Tibial artery (tissue), 4 donors: ENCODE data around the gene CDK18.

ENCODE experiments used
- DNase-seq, 2 donors: peaks; one replicate each; pipeline ENCODE4 v3.0.0-alpha.2; 2019
- H3K27ac ChIP-seq, 2 donors: fragments of 200-600 bp; sonication (generic) in 1 of 2; 1 replicate in 1 of 2; 2 replicates in 1 of 2; pipeline ENCODE4 v1.5.1; 2018 to 2019; ENCODE audit warnings: mild to moderate bottlenecking in 1 of 2
- H3K27me3 ChIP-seq, 2 donors: fragments of 200-600 bp; sonication (generic) in 1 of 2; one replicate each; pipeline versions ENCODE4 v1.5.1 to v1.6.0; 2016 to 2019
- H3K36me3 ChIP-seq, 3 donors: fragments of 200-600 bp; sonication (generic) in 2 of 3; one replicate each; pipeline ENCODE4 v1.5.1; 2016 to 2019; ENCODE audit warnings: mild to moderate bottlenecking in 2 of 3
- H3K4me1 ChIP-seq, 4 donors: fragments of 200-600 bp; sonication (generic) in 2 of 4; 1 replicate in 3 of 4; 2 replicates in 1 of 4; pipeline ENCODE4 v1.5.1; 2016 to 2019
- H3K4me3 ChIP-seq, 2 donors: fragments of 200-600 bp; sonication (generic) in 1 of 2; 1 replicate in 1 of 2; 2 replicates in 1 of 2; pipeline ENCODE4 v1.5.1; 2018 to 2019; ENCODE audit warnings: mild to moderate bottlenecking in 2 of 2
- H3K9me3 ChIP-seq, 3 donors: fragments of 200-600 bp; sonication (generic) in 1 of 3; one replicate each; pipeline ENCODE4 v1.5.1; 2016 to 2019
- CTCF ChIP-seq, 2 experiments: fragments of 200-600 bp in 1 of 2; fragments of 450-650 bp in 1 of 2; IDR thresholded peaks; one replicate each; pipeline ENCODE4 v1.5.1; 2017 to 2019; ENCODE audit warnings: antibody characterized with exemption in 2 of 2, mild to moderate bottlenecking in 1 of 2, moderate library complexity in 1 of 2
- intact Hi-C: fragments of 100-400 bp; cut with DNase I; formaldehyde crosslinking; loops from one replicate; pipeline ENCODE4 v1.15.0; 2023; ENCODE audit warnings: low total_unique reads

CDK18 gene

GRCh38 chr1:205546541-205546940 lies 42.1 kb downstream of the CDK18 start:
- Histone ChIP-seq H3K36me3 (no peaks in the 10 kb centered on the region), H3K4me1 (peaks cover 0 to 17% (median 12%) of the 10 kb centered on the region in 4 donors), H3K27ac (no peak overlapping the region), H3K4me3 (no peak overlapping the region), H3K9me3 (no peaks in the 10 kb centered on the region), H3K27me3 (peaks cover 0 to 13% of the 10 kb centered on the region in 2 donors)
- intact Hi-C loops: no loop called here
- TF ChIP-seq CTCF (IDR thresholded peaks at IDR 0.05): no peak
- no peak for DNase-seq

GRCh38 chr1:205547936-205548827 lies 43.7 kb downstream of the CDK18 start:
- H3K27me3 ChIP-seq: peaks cover 0 to 24% of the 10 kb centered on the region in 2 donors
- no peak overlapping the region for H3K27ac ChIP-seq
- H3K4me1 ChIP-seq: peaks cover 0 to 13% (median 8%) of the 10 kb centered on the region in 4 donors
- no peak for TF ChIP-seq CTCF (IDR thresholded peaks at IDR 0.05)
- no peaks in the 10 kb centered on the region for H3K36me3 ChIP-seq
- peak in 1 of 2 donors; percentile 52 for DNase-seq
- no peak overlapping the region for H3K4me3 ChIP-seq
- intact Hi-C loops: no loop called here
- H3K9me3 ChIP-seq: no peaks in the 10 kb centered on the region

DNA sequence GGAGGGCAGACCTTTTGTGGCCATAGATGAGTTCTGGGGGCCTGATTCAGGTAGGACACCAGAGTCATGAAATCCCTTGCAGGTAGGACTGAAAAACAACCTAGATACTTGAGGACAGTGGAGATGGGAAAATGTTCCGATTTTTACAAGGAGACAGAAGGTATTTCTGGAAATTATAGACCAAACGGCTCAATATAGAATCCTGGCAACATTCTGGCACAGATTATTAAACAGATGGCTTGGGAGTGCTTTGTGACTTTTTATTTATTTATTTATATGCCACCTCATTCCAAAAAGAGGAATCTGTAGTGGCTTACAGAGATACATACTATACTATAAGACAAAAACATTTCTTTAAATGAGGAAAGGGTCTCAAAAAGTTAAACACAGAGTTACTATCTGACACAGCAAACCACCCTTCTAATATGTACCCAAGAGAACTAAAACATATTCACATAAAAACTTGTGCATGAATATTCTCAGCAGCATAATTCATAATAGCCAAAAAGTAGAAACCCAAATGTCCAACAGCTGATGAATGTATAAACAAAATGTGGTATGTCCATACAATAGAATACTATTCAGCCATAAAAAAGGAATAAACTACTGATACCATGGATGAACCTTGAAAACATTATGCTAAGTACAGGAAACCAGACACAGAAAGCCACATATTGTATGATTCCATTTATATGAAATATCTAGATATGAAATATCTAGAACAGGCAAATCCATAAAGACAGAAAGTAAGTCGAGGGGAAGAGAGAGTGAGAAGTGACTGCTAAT lies 49.8 kb downstream of the CDK18 start:
- peaks cover 0 to 11% (median 0%) of the 10 kb centered on the region in 3 donors for H3K9me3 ChIP-seq
- no peaks in the 10 kb centered on the region for H3K36me3 ChIP-seq
- DNase-seq: no peak
- intact Hi-C loops: no loop called here
- H3K4me3 ChIP-seq: no peak overlapping the region
- TF ChIP-seq CTCF (IDR thresholded peaks at IDR 0.05): no peak
- peaks cover 0 to 53% of the 10 kb centered on the region in 2 donors for H3K27me3 ChIP-seq
- no peaks in the 10 kb centered on the region for H3K4me1 ChIP-seq
- no peak overlapping the region for H3K27ac ChIP-seq

DNA sequence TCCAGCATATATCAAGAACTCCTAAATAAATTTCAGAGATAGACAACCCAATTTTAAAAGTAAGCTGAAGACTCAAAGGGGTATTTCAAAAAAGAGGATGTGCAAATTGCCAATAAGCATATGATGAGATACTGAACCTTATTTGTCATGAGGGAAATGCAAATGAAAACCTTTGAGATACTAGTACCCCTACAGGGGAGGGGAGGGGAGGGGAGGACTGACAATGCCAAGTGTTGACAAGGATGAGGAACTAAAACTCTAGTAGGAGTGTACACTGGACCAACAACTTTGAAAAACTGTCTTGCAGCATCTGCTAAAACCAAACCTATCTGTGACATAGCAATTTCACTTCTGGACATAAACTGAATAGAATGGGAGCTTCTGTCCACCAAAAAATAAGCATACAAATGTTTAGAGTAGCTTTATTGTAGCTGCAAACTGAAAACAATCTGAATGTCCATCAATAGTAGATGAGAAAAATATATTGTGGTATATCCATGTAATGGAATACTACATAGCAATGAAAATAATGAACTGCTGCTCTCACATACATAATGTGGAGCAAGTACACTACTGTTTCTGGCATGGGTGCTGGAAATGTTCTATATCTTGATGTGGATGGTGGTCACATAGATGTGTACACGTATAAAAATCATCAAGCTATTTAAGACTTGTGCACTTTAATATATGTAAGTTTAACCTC lies 57.2 kb downstream of the CDK18 start:
- DNase-seq: no peak
- TF ChIP-seq CTCF (IDR thresholded peaks at IDR 0.05): no peak
- H3K9me3 ChIP-seq: peaks cover 5 to 22% (median 16%) of the 10 kb centered on the region in 3 donors
- no peak overlapping the region for H3K27ac ChIP-seq
- intact Hi-C loops: no loop called here
- no peaks in the 10 kb centered on the region for H3K36me3 ChIP-seq
- no peaks in the 10 kb centered on the region for H3K4me1 ChIP-seq
- H3K27me3 ChIP-seq: peaks cover 0 to 27% of the 10 kb centered on the region in 2 donors
- no peak overlapping the region for H3K4me3 ChIP-seq

DNA sequence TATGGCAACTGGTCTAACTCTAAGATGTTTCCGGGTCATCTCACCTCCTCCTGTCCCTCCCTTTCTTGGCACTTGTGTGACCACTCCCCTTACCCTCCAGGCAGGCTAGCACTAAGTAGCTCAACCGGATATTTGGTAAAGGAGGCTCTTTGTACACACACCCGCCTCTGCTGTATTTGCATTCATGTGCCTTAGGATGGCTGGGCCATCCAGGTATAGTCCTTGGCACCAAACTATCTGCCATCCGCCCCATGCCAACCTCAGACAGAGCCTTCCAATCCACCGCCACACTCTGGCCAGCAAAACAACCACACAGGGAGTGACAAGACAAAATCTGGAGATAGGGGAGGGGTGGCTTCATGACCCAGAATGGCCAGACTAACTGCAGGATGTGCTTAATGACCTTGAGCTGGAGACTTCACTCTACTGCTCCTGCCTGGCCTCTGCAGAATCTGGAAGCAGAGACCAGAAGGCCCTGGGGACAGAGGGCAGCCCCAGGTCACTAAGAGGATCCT lies 59.5 kb downstream of the CDK18 start:
- no peak overlapping the region for H3K27ac ChIP-seq
- peaks cover 0 to 8% (median 6%) of the 10 kb centered on the region in 4 donors for H3K4me1 ChIP-seq
- H3K4me3 ChIP-seq: no peak overlapping the region
- no peak for DNase-seq
- no peaks in the 10 kb centered on the region for H3K36me3 ChIP-seq
- H3K9me3 ChIP-seq: peaks cover 5 to 22% (median 16%) of the 10 kb centered on the region in 3 donors
- intact Hi-C loops: no loop called here
- peaks cover 0 to 42% of the 10 kb centered on the region in 2 donors for H3K27me3 ChIP-seq
- TF ChIP-seq CTCF (IDR thresholded peaks at IDR 0.05): no peak
